ENCODE results near the gene ATG4B. TPM values are rescaled to one million over a fixed set of nuclear protein-coding genes. Genes with fewer than 3 reads are reported as not detected.

Gene ATG4B
- polyA plus RNA-seq, 1 donor from 2014 or later = 128 TPM

- Histone ChIP-seq H3K27me3 (ENCODE audit: insufficient read depth, low read depth, low read length) (no peaks in the 10 kb centered on the region), H3K27ac (ENCODE audit: low read length) (no peak overlapping the region), H2AFZ (ENCODE audit: low read depth, low read length) (no peak overlapping the region), H3K4me3 (ENCODE audit: low read length) (no peak overlapping the region), H3K9ac (ENCODE audit: low read length) (no peak overlapping the region), H3K36me3 (ENCODE audit: insufficient read depth, low read length) (no peaks in the 10 kb centered on the region), H3K79me2 (replicated peaks; ENCODE audit: insufficient read depth, low read length) (no peaks in the 10 kb centered on the region), H3K9me2 (ENCODE audit: insufficient read depth, low read length) (no peaks in the 10 kb centered on the region), H3K9me3 (ENCODE audit: low read length) (no peaks in the 10 kb centered on the region), H3F3A (ENCODE audit: insufficient read depth, low read length, poor library complexity, severe bottlenecking) (no peaks in the 10 kb centered on the region), H4K20me1 (ENCODE audit: insufficient read depth) (no peaks in the 10 kb centered on the region), H3K4me2 (ENCODE audit: low read length) (no peak overlapping the region)
- TF ChIP-seq EZH2 (IDR thresholded peaks at IDR 0.05; ENCODE audit: borderline replicate concordance, insufficient read depth, low read length, poor library complexity, severe bottlenecking) (no peak), RAD21 (conservative IDR thresholded peaks at IDR 0.05) (no peak), TAF1 (IDR thresholded peaks at IDR 0.05; ENCODE audit: low read depth) (no peak), POLR2AphosphoS5 (IDR thresholded peaks at IDR 0.05) (no peak), REST (IDR thresholded peaks at IDR 0.05; ENCODE audit: borderline replicate concordance) (no peak), CTCF (IDR thresholded peaks at IDR 0.05; ENCODE audit: poor library complexity, severe bottlenecking) (no peak), MXI1 (conservative IDR thresholded peaks at IDR 0.05; ENCODE audit: poor library complexity, severe bottlenecking) (no peak), EP300 (conservative IDR thresholded peaks at IDR 0.05; ENCODE audit: poor library complexity, severe bottlenecking) (no peak), SMC3 (conservative IDR thresholded peaks at IDR 0.05; ENCODE audit: poor library complexity) (no peak)
Measured at GRCh38 chr2:241695651-241696050, 58.2 kb downstream of the ATG4B start.

GRCh38 chr2:241701149-241701398, 63.6 kb downstream of the ATG4B start:
- Histone ChIP-seq H3K27me3 (ENCODE audit: insufficient read depth, low read depth, low read length) (no peaks in the 10 kb centered on the region), H3K4me2 (ENCODE audit: low read length) (peak overlapping the region; percentile 19), H3K79me2 (replicated peaks; ENCODE audit: insufficient read depth, low read length) (peaks cover 8% of the 10 kb centered on the region), H3K27ac (ENCODE audit: low read length) (peak overlapping the region; percentile 8), H3F3A (ENCODE audit: insufficient read depth, low read length, poor library complexity, severe bottlenecking) (no peaks in the 10 kb centered on the region), H2AFZ (ENCODE audit: low read depth, low read length) (no peak overlapping the region), H4K20me1 (ENCODE audit: insufficient read depth) (no peaks in the 10 kb centered on the region), H3K9me2 (ENCODE audit: insufficient read depth, low read length) (no peaks in the 10 kb centered on the region), H3K9ac (ENCODE audit: low read length) (peak overlapping the region; percentile 64), H3K36me3 (ENCODE audit: insufficient read depth, low read length) (no peaks in the 10 kb centered on the region), H3K9me3 (ENCODE audit: low read length) (no peaks in the 10 kb centered on the region), H3K4me3 (ENCODE audit: low read length) (peak overlapping the region; percentile 87)
- peak; percentile 47 for TF ChIP-seq RAD21 (conservative IDR thresholded peaks at IDR 0.05)
- no peak for TF ChIP-seq POLR2AphosphoS5 (IDR thresholded peaks at IDR 0.05)
- TF ChIP-seq EZH2 (IDR thresholded peaks at IDR 0.05; ENCODE audit: borderline replicate concordance, insufficient read depth, low read length, poor library complexity, severe bottlenecking) = no peak
- no peak for TF ChIP-seq SMC3 (conservative IDR thresholded peaks at IDR 0.05; ENCODE audit: poor library complexity)

Measured in neural cell (in vitro differentiated cells).